Renal cortex interstitium (tissue), 11 donors: Measurements from ENCODE around the gene FAM118A. TPM values are rescaled to one million over a fixed set of nuclear protein-coding genes. Genes with fewer than 3 reads are reported as not detected.
A peak's percentile ranks its signal among the peaks of the same experiment; 100 is the strongest.
"Not testable (repeated sequence)": the region's sequence is repeated elsewhere in the genome, so short reads cannot be mapped to it uniquely, and the experiment has no call there.

Source experiments
- DNase-seq, 11 donors: peaks; one replicate each; pipeline ENCODE4 v3.0.0-alpha.2; 2013; ENCODE audit warnings: low read depth in 9 of 11, low spot score in 4 of 11; ENCODE audit errors: extremely low read depth in 1 of 11
- polyA plus RNA-seq, 3 donors: library from polyadenylated mRNA; unstranded; fragments of 120-200 nt; gene quantifications; one replicate each; pipeline ENCODE4 v1.2.1, GENCODE V29; 2013; ENCODE audit not compliant: insufficient read length in 3 of 3

Gene FAM118A
- polyA plus RNA-seq, 3 donors = 19.2 to 84.7 (median 35.0) TPM

GRCh38 chr22:45320357-45320976, 10.7 kb downstream of the FAM118A start:
- no peak for DNase-seq

DNA sequence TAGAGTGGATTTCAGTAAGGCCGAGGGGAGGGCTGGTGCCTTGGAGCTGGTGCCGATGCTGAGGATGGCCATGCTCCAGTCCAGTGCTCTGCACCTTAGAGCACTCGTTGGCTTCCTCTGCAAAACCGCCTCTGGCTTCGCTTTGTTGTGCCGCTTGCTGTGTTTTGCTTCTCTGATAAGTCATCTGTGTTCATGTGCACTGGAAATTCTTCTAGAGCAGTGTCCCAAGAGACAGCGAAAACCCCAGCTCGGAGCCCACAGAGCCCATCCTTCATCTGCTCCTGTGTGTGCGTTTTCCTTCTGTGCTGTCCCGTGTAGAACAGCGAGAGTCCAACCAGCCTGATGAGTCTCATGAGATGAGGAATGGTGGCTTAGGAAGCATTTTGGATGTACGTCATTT, 12.1 kb downstream of the FAM118A start:
- no peak for DNase-seq

DNA sequence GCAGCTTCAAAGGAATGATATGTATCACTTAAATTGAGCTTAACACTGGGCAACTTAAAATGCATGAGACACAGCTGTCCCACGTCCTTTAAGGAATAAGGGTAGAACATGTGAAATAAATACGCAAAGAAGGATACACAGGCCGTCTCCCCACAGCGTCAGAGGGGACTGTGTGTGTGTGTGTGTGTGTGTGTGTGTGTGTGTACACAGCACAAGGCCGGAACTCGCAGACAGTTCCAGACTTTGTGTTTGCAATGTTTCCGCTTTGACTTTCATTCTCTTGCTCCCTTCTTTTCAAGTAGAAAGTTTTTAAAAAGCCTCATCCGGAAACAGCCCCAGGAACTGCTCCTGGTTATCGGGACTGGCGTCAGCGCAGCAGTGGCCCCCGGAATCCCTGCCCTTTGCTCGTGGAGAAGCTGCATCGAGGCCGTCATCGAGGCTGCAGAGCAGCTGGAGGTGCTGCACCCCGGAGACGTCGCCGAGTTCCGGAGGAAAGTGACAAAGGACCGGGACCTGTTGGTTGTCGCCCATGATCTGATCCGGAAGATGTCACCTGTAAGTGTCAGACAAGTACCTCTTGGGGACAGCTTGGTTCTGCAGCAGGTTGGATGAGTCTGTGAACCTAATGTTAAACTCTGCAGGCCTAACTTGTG, 13.3 kb downstream of the FAM118A start:
- DNase-seq = no peak

DNA sequence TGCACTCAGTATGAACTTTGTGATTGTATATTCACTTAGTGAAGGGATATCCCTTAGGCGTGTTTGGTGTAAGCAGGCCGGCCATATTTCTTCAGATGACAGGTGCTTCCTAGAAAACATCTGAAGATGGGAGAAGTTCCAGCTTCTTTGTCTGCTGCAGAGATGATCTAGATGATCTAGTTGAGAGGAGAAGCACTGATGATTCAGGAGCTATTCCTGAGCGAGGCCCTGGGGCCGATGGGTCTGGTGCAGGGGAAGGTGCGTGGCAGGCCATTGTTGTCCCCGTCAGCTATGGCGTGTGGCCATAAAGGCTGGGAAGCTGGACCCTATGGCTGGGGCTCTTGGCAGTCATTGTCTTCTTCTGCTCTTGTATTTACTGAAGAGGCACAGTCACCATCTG, 14.0 kb downstream of the FAM118A start:
- DNase-seq = no peak

DNA sequence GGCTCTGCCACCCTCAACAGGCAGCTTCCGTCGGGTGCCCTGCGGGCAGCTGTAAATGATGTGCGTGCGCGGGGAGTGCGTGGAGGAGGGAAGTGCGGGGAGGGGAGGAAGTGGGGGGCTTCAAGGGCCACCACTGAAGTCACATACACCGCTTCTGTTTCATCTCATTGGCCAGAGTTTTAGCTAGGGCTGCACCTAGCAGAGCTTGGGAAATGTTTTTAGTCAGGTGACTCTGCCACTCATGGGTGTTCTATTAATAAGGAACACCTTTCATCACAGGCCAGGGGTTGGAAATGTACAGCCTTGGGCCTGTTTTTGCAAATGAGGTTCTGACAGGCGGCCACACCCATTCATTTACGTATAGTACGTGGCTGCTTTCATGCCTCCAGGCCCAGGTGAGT, 14.6 kb downstream of the FAM118A start:
- no peak for DNase-seq

DNA sequence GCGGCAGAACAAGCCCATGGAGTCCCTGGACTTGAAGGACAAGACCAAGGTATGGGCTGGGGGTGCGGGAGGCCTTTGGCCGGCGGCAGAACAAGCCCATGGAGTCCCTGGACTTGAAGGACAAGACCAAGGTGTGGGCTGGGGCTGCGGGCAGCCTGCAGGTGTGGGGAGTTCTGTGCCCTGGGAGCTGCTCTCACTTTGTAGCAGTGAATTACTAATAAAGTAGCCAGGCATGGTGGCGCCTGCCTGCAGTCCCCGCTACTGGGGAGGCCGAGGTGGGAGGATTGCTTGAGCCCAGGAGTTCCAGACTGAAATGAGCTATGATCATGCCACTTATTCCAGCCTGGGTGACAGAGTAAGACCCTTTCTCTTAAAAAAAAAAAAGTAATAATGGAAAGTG, 18.5 kb downstream of the FAM118A start:
- not testable (repeated sequence) for DNase-seq

DNA sequence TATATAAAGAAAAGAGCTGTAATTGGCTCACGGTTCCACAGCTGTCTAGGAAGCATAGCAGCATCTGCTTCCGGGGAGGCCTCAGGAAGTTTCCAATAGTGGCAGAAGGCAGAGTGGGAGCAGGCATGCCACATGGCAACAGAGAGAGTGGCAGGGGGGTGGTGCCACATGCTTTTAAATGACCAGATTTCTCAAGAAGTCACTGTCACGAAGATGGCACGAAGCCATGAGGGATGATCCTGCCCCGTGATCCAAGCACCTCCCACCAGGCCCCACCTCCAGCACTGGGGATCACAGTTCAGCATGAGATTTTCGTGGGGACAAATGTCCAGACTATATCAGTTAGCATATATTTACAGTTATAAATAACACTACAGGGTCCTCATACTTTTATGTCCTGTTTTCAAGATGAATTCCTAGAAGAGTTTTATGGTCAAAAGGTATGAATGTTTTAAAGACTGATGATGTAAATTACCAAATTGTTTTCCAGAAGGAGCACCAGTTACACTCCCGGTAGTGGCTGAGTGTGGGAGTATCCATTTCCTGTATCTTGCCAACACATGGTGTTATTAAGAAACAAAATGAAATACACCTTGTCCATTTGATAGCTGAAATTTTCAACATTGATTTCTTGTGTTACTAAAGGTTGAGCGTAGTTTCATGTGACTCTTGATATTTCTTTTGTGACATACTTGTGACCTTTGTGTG, 19.2 kb downstream of the FAM118A start:
- no peak for DNase-seq

DNA sequence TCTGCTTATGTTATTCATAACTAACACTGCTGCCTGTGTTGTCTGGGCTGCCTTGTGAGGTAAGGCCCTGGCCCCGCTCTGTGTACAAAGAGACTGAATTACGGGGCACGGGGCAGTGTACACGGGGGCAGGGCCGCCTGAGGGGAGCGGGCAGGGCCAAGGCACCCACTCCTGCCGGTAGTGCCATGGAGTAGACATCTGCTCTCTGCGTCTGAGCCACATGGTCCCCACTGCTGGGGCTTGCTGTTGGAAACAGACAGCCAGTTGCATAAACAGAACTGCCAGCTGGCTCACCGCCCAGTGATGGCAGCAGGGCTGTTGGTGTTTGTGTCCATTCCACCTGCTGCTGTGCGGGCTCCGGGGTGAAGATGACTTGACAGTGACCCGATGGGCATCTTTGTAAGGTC, 19.8 kb downstream of the FAM118A start:
- DNase-seq = no peak

- DNase-seq = no peak
These were observed 20.8 kb downstream of the FAM118A start for GRCh38 chr22:45330548-45330947.

- DNase-seq = no peak
These were observed 21.8 kb downstream of the FAM118A start for GRCh38 chr22:45331486-45331885.

- no peak for DNase-seq
These were observed 22.3 kb downstream of the FAM118A start for GRCh38 chr22:45332001-45332400.

GRCh38 chr22:45334068-45334467, 24.3 kb downstream of the FAM118A start:
- no peak for DNase-seq

GRCh38 chr22:45334528-45334927, 24.8 kb downstream of the FAM118A start:
- no peak for DNase-seq

DNA sequence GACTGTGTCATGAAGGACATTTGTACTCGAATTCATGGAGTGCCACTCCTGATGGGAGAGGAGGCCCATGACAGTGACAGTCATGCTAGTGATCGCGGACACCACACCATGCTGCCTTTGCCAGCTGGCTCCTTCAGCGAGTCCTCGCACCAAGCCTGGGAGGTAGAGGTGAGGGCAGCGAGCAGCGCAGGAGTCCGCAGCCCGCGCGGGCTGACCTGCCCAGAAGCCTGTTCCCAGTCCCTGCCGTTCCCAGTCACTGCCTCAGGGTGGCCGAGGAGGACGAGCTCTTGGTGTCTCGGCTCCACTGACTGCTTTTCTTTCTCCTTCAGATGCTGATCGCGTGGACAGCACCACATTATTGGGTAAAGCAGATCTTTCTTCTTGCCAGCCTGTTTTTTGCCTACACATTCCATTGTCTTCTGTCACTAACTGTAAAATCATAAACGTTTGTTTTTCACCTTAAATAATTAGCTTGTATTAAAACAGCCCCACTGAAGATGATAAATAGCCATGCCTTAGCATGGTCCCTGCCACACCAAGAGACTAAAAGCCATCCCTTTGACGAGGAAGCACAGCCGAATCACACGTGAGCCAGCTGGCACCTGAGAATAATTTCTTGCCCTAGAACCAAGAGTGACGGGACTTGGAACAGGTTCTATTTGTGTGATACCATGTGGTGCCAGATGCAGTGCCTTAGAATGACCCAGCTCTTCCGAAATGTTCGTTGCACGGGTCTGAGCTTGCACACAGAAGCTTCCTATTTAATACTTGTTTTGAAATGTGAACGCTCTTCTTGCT, 25.5 kb downstream of the FAM118A start:
- DNase-seq = no peak

DNA sequence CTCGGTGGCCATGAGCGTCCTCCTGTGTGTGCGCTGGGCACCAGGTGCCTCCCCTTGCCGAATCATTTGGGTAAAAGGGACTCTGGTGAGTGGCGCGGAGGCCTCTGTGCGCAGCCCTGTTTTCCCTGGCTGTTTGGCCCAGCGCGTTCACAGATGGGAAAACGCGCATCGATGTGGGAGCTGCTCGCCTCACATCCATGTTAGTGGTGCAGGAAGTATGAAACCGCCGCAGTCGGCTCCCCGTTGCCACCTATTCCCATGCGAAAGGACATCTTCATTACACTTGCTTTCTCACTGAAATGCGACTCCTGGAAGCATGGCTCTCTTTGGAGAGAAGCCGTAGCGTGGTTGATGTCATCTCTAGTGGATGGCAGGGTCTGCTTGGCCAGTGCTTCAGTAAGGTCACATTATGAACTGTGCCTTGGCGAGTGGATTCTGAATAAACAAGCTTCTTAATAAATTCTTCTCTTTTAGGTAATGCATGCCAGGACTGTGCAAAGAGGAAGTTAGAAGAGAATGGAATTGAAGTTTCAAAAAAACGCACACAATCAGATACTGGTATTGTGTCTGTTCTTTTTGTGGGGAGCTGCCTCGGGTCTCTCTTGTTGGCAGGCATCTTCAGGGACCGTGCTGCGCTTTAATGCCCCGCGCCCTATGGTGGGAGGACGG, 26.3 kb downstream of the FAM118A start:
- no peak for DNase-seq

GRCh38 chr22:45336971-45337431, 27.3 kb downstream of the FAM118A start:
- DNase-seq = peak in 3 of 11 donors; percentile 24 to 47 (median 37)

- DNase-seq = no peak
These were observed 27.8 kb downstream of the FAM118A start for GRCh38 chr22:45337536-45337935.

- no peak for DNase-seq
These were observed 29.1 kb downstream of the FAM118A start for GRCh38 chr22:45338795-45339194.

DNA sequence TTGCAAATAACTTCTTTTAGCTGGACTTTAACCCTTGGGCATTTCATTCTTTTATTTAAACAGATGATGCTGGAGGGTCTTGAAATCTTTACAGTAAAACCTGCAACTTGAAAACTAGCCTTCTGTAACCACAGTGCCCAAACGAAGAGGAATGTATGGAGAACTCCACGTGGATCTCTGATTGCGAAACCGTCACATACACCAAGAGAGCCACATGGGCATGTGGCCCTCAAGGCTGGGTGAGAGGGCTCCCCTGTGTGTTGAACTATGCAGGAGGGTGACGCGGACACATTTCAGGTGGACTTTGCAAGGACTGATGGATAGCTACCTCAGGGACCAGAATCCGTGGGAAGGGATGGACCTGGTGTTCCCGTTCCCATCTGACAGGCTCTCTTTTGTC, 30.6 kb downstream of the FAM118A start:
- DNase-seq = no peak
